Neuronal stem cell (in vitro differentiated cells): ENCODE data around the gene FAM90A1.
"Not testable (repeated sequence)": the region's sequence is repeated elsewhere in the genome, so short reads cannot be mapped to it uniquely, and the experiment has no call there.

Experiments used
- DNase-seq: peaks from one replicate; pipeline ENCODE4 v3.0.0-alpha.2; 2013; ENCODE audit warnings: low spot score
- H2AFZ ChIP-seq: one replicate; pipeline ENCODE4 v1.6.1; 2013; ENCODE audit warnings: mild to moderate bottlenecking, low read length, inconsistent platforms
- H2AK5ac ChIP-seq: 2 replicates; pipeline ENCODE4 v1.6.1; 2013; ENCODE audit warnings: low read depth, mild to moderate bottlenecking, inconsistent platforms, low read length, moderate library complexity, mixed read lengths
- H2BK120ac ChIP-seq: 2 replicates; pipeline ENCODE4 v1.6.1; 2013; ENCODE audit warnings: low read depth, mild to moderate bottlenecking, inconsistent platforms, low read length, moderate library complexity, mixed read lengths
- H2BK12ac ChIP-seq: one replicate; pipeline ENCODE4 v1.6.1; 2013; ENCODE audit warnings: low read length, inconsistent platforms
- H2BK15ac ChIP-seq: 2 replicates; pipeline ENCODE4 v1.6.1; 2013; ENCODE audit warnings: mild to moderate bottlenecking, low read length, inconsistent platforms, mixed read lengths
- H2BK5ac ChIP-seq: one replicate; pipeline ENCODE4 v1.6.1; 2013; ENCODE audit warnings: inconsistent platforms, mild to moderate bottlenecking, low read length, moderate library complexity
- H3K14ac ChIP-seq: one replicate; pipeline ENCODE4 v1.6.1; 2013; ENCODE audit warnings: low read length, inconsistent platforms
- H3K18ac ChIP-seq: 2 replicates; pipeline ENCODE4 v1.6.1; 2013; ENCODE audit warnings: low read length, inconsistent platforms
- H3K23ac ChIP-seq: 2 replicates; pipeline ENCODE4 v1.6.1; 2013; ENCODE audit warnings: low read depth, mild to moderate bottlenecking, mixed read lengths, low read length, inconsistent platforms; ENCODE audit not compliant: poor library complexity
- H3K27ac ChIP-seq: replicated peaks from 3 replicates; pipeline ENCODE4 v1.5.1; 2013; ENCODE audit warnings: low read length, inconsistent platforms
- H3K27me3 ChIP-seq, 3 experiments: 2 replicates each; pipeline ENCODE4 v1.6.1; 2013; ENCODE audit warnings: low read length in 3 of 3, mild to moderate bottlenecking in 2 of 3, inconsistent platforms in 1 of 3, low read depth in 1 of 3, mixed read lengths in 1 of 3, moderate library complexity in 1 of 3; ENCODE audit not compliant: control insufficient read depth in 3 of 3, insufficient read depth in 3 of 3
- H3K36me3 ChIP-seq, 2 donors: replicated peaks in 1 of 2; 2 replicates each; pipeline ENCODE4 v1.6.1; 2013; ENCODE audit warnings: low read length in 2 of 2; ENCODE audit not compliant: control insufficient read depth in 2 of 2, insufficient read depth in 2 of 2
- H3K4ac ChIP-seq: 2 replicates; pipeline ENCODE4 v1.6.1; 2013; ENCODE audit warnings: inconsistent platforms, mild to moderate bottlenecking, low read length, moderate library complexity
- H3K4me1 ChIP-seq, 2 donors: 1 replicate in 1 of 2; 2 replicates in 1 of 2; pipeline ENCODE4 v1.6.1; 2013; ENCODE audit warnings: low read length in 2 of 2, low read depth in 1 of 2; ENCODE audit not compliant: control insufficient read depth in 2 of 2, insufficient read depth in 1 of 2
- H3K4me2 ChIP-seq: one replicate; pipeline ENCODE4 v1.6.1; 2013; ENCODE audit warnings: mild to moderate bottlenecking, low read length, inconsistent platforms; ENCODE audit not compliant: insufficient read depth, poor library complexity, severe bottlenecking
- H3K4me3 ChIP-seq, 2 donors: 2 replicates each; pipeline ENCODE4 v1.5.1; 2013; ENCODE audit warnings: low read length in 2 of 2, mild to moderate bottlenecking in 2 of 2, inconsistent platforms in 1 of 2, moderate library complexity in 1 of 2
- H3K79me1 ChIP-seq: one replicate; pipeline ENCODE4 v1.6.1; 2013; ENCODE audit warnings: low read depth, mild to moderate bottlenecking, inconsistent platforms, low read length, moderate library complexity
- H3K9ac ChIP-seq: one replicate; pipeline ENCODE4 v1.6.1; 2013; ENCODE audit warnings: mild to moderate bottlenecking, low read depth, low read length, inconsistent platforms; ENCODE audit not compliant: poor library complexity
- H3K9me3 ChIP-seq, 2 donors: replicated peaks in 1 of 2; 2 replicates each; pipeline versions ENCODE3 to v1.6.1; 2013; ENCODE audit warnings: low read length in 2 of 2, mild to moderate bottlenecking in 2 of 2, inconsistent platforms in 1 of 2, low read depth in 1 of 2, mixed read lengths in 1 of 2, moderate library complexity in 1 of 2; ENCODE audit not compliant: control insufficient read depth in 2 of 2, insufficient read depth in 1 of 2
- H4K8ac ChIP-seq: one replicate; pipeline ENCODE4 v1.6.1; 2013; ENCODE audit warnings: low read depth, mild to moderate bottlenecking, inconsistent platforms, low read length, moderate library complexity
- H4K91ac ChIP-seq: one replicate; pipeline ENCODE4 v1.6.1; 2013; ENCODE audit warnings: low read length, low read depth, mild to moderate bottlenecking, inconsistent platforms; ENCODE audit not compliant: poor library complexity
- WGBS, 2 donors: extraction: QIAGEN DNeasy Blood & Tissue Kit; methylation state at CpG; one replicate each; pipeline ENCODE4 v1.1.7; 2013; ENCODE audit warnings: missing lambda C conversion rate in 2 of 2, mixed read lengths in 1 of 2; ENCODE audit not compliant: insufficient read length in 2 of 2, insufficient replicate concordance in 1 of 2; ENCODE audit errors: extremely low coverage in 2 of 2; 5-methylcytosine and 5-hydroxymethylcytosine counted together

The FAM90A1 gene

GRCh38 chr12:8227732-8228077 is 287 bp upstream of the FAM90A1 start:
- not testable (repeated sequence) for H3K4me2 ChIP-seq, H2BK15ac ChIP-seq, H3K27ac ChIP-seq, H3K23ac ChIP-seq, H4K8ac ChIP-seq, H3K4ac ChIP-seq, H2BK120ac ChIP-seq, H3K4me3 ChIP-seq, H2AK5ac ChIP-seq, DNase-seq, H2BK5ac ChIP-seq, H3K4me1 ChIP-seq, H2BK12ac ChIP-seq, H4K91ac ChIP-seq, H3K27me3 ChIP-seq, H2AFZ ChIP-seq, H3K14ac ChIP-seq, H3K36me3 ChIP-seq, H3K79me1 ChIP-seq, H3K9me3 ChIP-seq, H3K18ac ChIP-seq, H3K9ac ChIP-seq
- WGBS, 2 donors, result no CpG with 5 or more reads among the region's 7 CpGs

GRCh38 chr12:8226355-8226754 is 1.1 kb downstream of the FAM90A1 start:
- no peak overlapping the region for H3K4me2 ChIP-seq
- no peak overlapping the region for H2AFZ ChIP-seq
- H3K4ac ChIP-seq, result no peak overlapping the region
- no peak overlapping the region for H4K8ac ChIP-seq
- H3K36me3 ChIP-seq, result no peaks in the 10 kb centered on the region
- no peak overlapping the region for H2BK15ac ChIP-seq
- no peaks in the 10 kb centered on the region for H3K9me3 ChIP-seq
- no peaks in the 10 kb centered on the region for H3K79me1 ChIP-seq
- no peak overlapping the region for H3K23ac ChIP-seq
- no peak overlapping the region for H2BK5ac ChIP-seq
- H3K27me3 ChIP-seq, result no peaks in the 10 kb centered on the region
- H3K27ac ChIP-seq, result no peak overlapping the region
- H3K4me1 ChIP-seq, result no peaks in the 10 kb centered on the region
- H3K9ac ChIP-seq, result no peak overlapping the region
- no peak overlapping the region for H2BK12ac ChIP-seq
- H3K4me3 ChIP-seq, result no peak overlapping the region
- no peak overlapping the region for H3K14ac ChIP-seq
- H2AK5ac ChIP-seq, result no peak overlapping the region
- no peak overlapping the region for H4K91ac ChIP-seq
- WGBS, 2 donors, result no CpG with 5 or more reads among the region's 8 CpGs
- H2BK120ac ChIP-seq, result no peak overlapping the region
- no peak for DNase-seq
- no peak overlapping the region for H3K18ac ChIP-seq

GRCh38 chr12:8224782-8225181 is 2.6 kb downstream of the FAM90A1 start:
- H3K4me3 ChIP-seq, H3K18ac ChIP-seq, H3K79me1 ChIP-seq, H3K14ac ChIP-seq, H3K9ac ChIP-seq, H3K4me2 ChIP-seq, H3K27ac ChIP-seq, H2BK5ac ChIP-seq, H2BK12ac ChIP-seq, H3K9me3 ChIP-seq, H4K91ac ChIP-seq, H3K4ac ChIP-seq, DNase-seq, H2BK15ac ChIP-seq, H3K4me1 ChIP-seq, H2AK5ac ChIP-seq, H3K36me3 ChIP-seq, H4K8ac ChIP-seq, H2BK120ac ChIP-seq, H2AFZ ChIP-seq, H3K23ac ChIP-seq, H3K27me3 ChIP-seq: not testable (repeated sequence)
- no CpG with 5 or more reads among the region's 11 CpGs for whole genome bisulfite sequencing, 2 donors

GRCh38 chr12:8223646-8224045 is 3.8 kb downstream of the FAM90A1 start:
- H3K4me1 ChIP-seq, H2BK12ac ChIP-seq, H3K23ac ChIP-seq, H2AK5ac ChIP-seq, H3K27ac ChIP-seq, H3K18ac ChIP-seq, H2BK5ac ChIP-seq, H2BK120ac ChIP-seq, DNase-seq, H3K27me3 ChIP-seq, H3K9me3 ChIP-seq, H4K91ac ChIP-seq, H3K4me2 ChIP-seq, H3K4ac ChIP-seq, H4K8ac ChIP-seq, H2BK15ac ChIP-seq, H3K36me3 ChIP-seq, H3K4me3 ChIP-seq, H3K14ac ChIP-seq, H3K79me1 ChIP-seq, H3K9ac ChIP-seq, H2AFZ ChIP-seq: not testable (repeated sequence)
- no CpG with 5 or more reads among the region's 13 CpGs for WGBS, 2 donors
